H1 (cell line): Measurements from ENCODE around the gene SLFN12L. TPM values are rescaled to one million over a fixed set of nuclear protein-coding genes. Genes with fewer than 3 reads are reported as not detected.

ENCODE experiments used
- GABPA ChIP-seq: IDR thresholded peaks from 2 replicates; pipeline ENCODE4 v1.6.1; 2011; ENCODE audit warnings: mild to moderate bottlenecking, low read length, moderate library complexity, borderline replicate concordance; ENCODE audit not compliant: insufficient read depth
- MAFK ChIP-seq: IDR thresholded peaks from 2 replicates; pipeline ENCODE4 v1.6.1; 2012; ENCODE audit warnings: low read depth, mild to moderate bottlenecking, improper control_type of control experiment, low read length
- RNF2 ChIP-seq: fragments of 200-900, 300-1000 bp; sonication (generic); IDR thresholded peaks from 2 replicates; pipeline ENCODE4 v1.7.1; 2016; ENCODE audit warnings: borderline replicate concordance, low read depth, mild to moderate bottlenecking, antibody characterized with exemption, low read length; ENCODE audit not compliant: poor library complexity, severe bottlenecking; ENCODE audit errors: missing control alignments
- polyA plus RNA-seq, 7 experiments: library from polyadenylated mRNA; depleted of rRNA in 3 of 7; stranded (reverse) in 5 of 7; unstranded in 2 of 7; fragments of >200 nt in 5 of 7; fragments of 200-250 nt in 2 of 7; gene quantifications; 1 replicate in 5 of 7; 2 replicates in 1 of 7; 4 replicates in 1 of 7; pipeline versions ENCODE4 v1.2.1 to v1.2.3, GENCODE V29; 2011 to 2013; ENCODE audit warnings: missing spikeins in 2 of 7, mixed read lengths in 2 of 7
- total RNA-seq: library from RNA; stranded (reverse); fragmentation: NEBNext Ultra II Directional; extraction: Animal tissue kit (Norgen Biotek cat#: 25700); gene quantifications from 2 replicates; pipeline ENCODE4 v1.2.1, GENCODE V29; 2021
- TF ChIP-seq, protein P1 (sequence below), 3 experiments: IDR thresholded peaks; 1 replicate in 2 of 3; 2 replicates in 1 of 3; pipeline versions ENCODE4 v1.5.1 to v1.6.1; 2011; ENCODE audit warnings: low read length in 3 of 3, mild to moderate bottlenecking in 3 of 3, inconsistent platforms in 2 of 3, low read depth in 1 of 3, moderate library complexity in 1 of 3; ENCODE audit not compliant: insufficient read depth in 1 of 3; ENCODE audit errors: control extremely low read depth in 1 of 3
- TF ChIP-seq, protein P2 (sequence below): IDR thresholded peaks from 2 replicates; pipeline ENCODE4 v1.6.1; 2012; ENCODE audit warnings: inconsistent platforms

The SLFN12L gene
- total and polyA plus RNA-seq, 2 of the 8 experiments (the other 6 are each of a cell fraction or from before 2014, with no cell fraction given) = not detected

GRCh38 chr17:35584061-35584460 is 46.6 kb upstream of the SLFN12L start (continued):
- TF ChIP-seq GABPA (no peak), RNF2 (no peak), MAFK (no peak)
- TF ChIP-seq, protein P1, sequence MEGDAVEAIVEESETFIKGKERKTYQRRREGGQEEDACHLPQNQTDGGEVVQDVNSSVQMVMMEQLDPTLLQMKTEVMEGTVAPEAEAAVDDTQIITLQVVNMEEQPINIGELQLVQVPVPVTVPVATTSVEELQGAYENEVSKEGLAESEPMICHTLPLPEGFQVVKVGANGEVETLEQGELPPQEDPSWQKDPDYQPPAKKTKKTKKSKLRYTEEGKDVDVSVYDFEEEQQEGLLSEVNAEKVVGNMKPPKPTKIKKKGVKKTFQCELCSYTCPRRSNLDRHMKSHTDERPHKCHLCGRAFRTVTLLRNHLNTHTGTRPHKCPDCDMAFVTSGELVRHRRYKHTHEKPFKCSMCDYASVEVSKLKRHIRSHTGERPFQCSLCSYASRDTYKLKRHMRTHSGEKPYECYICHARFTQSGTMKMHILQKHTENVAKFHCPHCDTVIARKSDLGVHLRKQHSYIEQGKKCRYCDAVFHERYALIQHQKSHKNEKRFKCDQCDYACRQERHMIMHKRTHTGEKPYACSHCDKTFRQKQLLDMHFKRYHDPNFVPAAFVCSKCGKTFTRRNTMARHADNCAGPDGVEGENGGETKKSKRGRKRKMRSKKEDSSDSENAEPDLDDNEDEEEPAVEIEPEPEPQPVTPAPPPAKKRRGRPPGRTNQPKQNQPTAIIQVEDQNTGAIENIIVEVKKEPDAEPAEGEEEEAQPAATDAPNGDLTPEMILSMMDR (IDR thresholded peaks at IDR 0.05; ENCODE audit: control extremely low read depth in 1 of 3, insufficient read depth in 1 of 3, low read depth in 1 of 3, low read length in 3 of 3) = no peak
- TF ChIP-seq, protein P2, sequence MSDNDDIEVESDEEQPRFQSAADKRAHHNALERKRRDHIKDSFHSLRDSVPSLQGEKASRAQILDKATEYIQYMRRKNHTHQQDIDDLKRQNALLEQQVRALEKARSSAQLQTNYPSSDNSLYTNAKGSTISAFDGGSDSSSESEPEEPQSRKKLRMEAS = no peak
